Fibroblast of the aortic adventitia (primary cell): ENCODE data around the gene NFIA. TPM values are rescaled to one million over a fixed set of nuclear protein-coding genes. Genes with fewer than 3 reads are reported as not detected.

ENCODE experiments used
- DNase-seq: peaks from one replicate; pipeline ENCODE4 v3.0.0-alpha.2; 2010; ENCODE audit warnings: low read depth
- H3K4me3 ChIP-seq: 2 replicates; pipeline ENCODE4 v1.5.1; 2011; ENCODE audit warnings: low read depth, mild to moderate bottlenecking, control low read depth, low read length, moderate library complexity
- total RNA-seq: library from RNA; depleted of rRNA; stranded (reverse); fragments of >200 nt; gene quantifications from 2 replicates; pipeline ENCODE4 v1.2.3, GENCODE V29; 2012; ENCODE audit warnings: low replicate concordance
- TF ChIP-seq, protein P1 (sequence below): IDR thresholded peaks from 2 replicates; pipeline ENCODE4 v1.5.1; 2011; ENCODE audit warnings: mild to moderate bottlenecking, low read length, control low read depth, inconsistent platforms; ENCODE audit not compliant: insufficient read depth

The NFIA gene
- total RNA-seq, 1 donor, result 32.0 TPM

DNA sequence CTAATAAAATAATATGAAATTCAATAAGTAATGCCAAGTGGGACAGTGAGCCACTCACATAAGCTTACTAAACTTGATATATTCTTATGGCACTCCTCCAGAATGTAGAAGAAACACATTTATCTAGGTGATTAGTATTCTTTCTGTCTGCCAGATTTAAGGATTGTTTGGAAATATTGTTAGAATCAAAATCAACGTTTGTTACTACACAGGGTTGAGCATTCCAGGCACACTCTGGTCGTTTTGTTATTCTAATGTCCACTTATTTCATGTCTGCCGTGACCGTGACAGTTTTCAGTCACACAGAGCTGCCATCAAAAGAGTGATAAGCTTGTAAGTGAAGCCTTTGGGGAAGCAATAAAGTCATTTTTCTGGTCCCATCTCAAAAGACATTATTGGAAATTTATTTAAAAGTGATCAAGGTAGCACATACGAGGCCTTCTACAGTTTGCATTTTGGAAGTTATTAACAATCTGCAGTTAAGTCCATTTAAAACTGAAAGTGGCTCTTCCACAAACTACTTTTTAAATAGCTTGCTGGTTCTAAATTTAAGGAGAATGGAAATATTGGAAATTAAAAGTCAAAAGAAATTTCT lies 38.0 kb downstream of the NFIA start:
- TF ChIP-seq, protein P1, sequence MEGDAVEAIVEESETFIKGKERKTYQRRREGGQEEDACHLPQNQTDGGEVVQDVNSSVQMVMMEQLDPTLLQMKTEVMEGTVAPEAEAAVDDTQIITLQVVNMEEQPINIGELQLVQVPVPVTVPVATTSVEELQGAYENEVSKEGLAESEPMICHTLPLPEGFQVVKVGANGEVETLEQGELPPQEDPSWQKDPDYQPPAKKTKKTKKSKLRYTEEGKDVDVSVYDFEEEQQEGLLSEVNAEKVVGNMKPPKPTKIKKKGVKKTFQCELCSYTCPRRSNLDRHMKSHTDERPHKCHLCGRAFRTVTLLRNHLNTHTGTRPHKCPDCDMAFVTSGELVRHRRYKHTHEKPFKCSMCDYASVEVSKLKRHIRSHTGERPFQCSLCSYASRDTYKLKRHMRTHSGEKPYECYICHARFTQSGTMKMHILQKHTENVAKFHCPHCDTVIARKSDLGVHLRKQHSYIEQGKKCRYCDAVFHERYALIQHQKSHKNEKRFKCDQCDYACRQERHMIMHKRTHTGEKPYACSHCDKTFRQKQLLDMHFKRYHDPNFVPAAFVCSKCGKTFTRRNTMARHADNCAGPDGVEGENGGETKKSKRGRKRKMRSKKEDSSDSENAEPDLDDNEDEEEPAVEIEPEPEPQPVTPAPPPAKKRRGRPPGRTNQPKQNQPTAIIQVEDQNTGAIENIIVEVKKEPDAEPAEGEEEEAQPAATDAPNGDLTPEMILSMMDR, result no peak
- peak; percentile 47 for DNase-seq
- peak overlapping the region; percentile 19 for H3K4me3 ChIP-seq

- H3K4me3 ChIP-seq, result no peak overlapping the region
- peak; percentile 58 for DNase-seq
- TF ChIP-seq, protein P1, result no peak
Measured at GRCh38 chr1:61120998-61121397, 38.6 kb downstream of the NFIA start.

GRCh38 chr1:61121631-61122030 lies 39.3 kb downstream of the NFIA start:
- H3K4me3 ChIP-seq, result no peak overlapping the region
- DNase-seq, result peak; percentile 45
- TF ChIP-seq, protein P1, result peak; percentile 38

DNA sequence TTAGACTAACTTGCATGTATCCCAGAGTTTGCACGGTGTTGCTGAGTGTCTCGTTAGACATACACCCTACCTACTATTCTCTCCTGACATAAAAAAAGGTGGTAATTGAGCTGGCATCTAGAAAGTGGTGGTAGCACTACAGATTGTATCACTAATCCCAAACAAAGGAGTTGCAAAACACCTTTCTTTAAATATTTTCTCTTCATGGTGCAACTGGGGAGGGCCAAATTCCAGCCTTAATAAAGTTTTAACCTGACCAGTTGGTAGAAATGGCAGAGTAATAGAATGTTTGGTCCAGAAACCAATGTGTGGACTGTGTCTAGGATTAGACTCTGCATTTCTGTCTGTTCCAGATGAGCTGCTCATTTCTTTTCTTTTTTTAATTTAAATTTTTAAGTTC lies 40.0 kb downstream of the NFIA start:
- no peak overlapping the region for H3K4me3 ChIP-seq
- no peak for DNase-seq
- TF ChIP-seq, protein P1, result no peak

GRCh38 chr1:61123326-61123725 lies 41.0 kb downstream of the NFIA start:
- no peak for DNase-seq
- no peak overlapping the region for H3K4me3 ChIP-seq

GRCh38 chr1:61124078-61124477 lies 41.7 kb downstream of the NFIA start:
- TF ChIP-seq, protein P1, result no peak

More at GRCh38 chr1:61123326-61123725, 41.0 kb downstream of the NFIA start:
- TF ChIP-seq, protein P1, result no peak

DNA sequence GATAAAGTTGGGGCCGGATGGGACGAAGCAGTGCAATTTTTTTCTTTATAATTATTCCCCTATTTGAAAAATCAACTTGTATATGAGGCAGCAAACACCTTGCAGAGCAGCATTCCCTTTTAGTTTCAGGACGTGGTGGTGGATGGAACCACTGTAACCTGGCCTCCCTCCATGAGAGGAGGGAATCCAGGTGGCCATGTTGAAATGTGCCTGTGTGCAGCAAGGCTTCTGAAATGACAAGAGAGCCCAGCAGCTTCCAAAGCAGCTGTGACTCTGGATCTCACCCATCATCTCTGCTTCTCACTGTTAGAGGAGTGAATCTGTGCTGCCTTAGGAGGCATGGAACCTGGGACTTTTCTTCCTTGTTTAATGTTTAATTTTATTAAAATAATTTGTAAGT lies 42.3 kb downstream of the NFIA start:
- no peak overlapping the region for H3K4me3 ChIP-seq
- TF ChIP-seq, protein P1, result no peak
- no peak for DNase-seq

More at GRCh38 chr1:61124078-61124477, 41.7 kb downstream of the NFIA start:
- H3K4me3 ChIP-seq, result no peak overlapping the region
- no peak for DNase-seq
